ENCODE measurements around the gene PIP. TPM values are rescaled to one million over a fixed set of nuclear protein-coding genes. Genes with fewer than 3 reads are reported as not detected.

Gene PIP
- total and polyA plus RNA-seq, 2 donors (not counting 3 experiments of a cell fraction or from before 2014, with no cell fraction given) = not detected

GRCh38 chr7:143148050-143148449 lies 16.2 kb downstream of the PIP start:
- H2AFZ ChIP-seq (ENCODE audit: low read depth, low read length) = no peak overlapping the region
- DNase-seq (ENCODE audit: low read depth, low spot score) (no peak), FAIRE-seq (no peak)
- H3K79me2 ChIP-seq (ENCODE audit: control insufficient read depth, insufficient read depth, low read length) = no peaks in the 10 kb centered on the region
- H3K9me3 ChIP-seq (replicated peaks; ENCODE audit: control insufficient read depth, insufficient read depth, low read length) = no peaks in the 10 kb centered on the region
- H3K4me3 ChIP-seq (replicated peaks in 1 of 3; ENCODE audit: insufficient read depth in 1 of 3, low read depth in 1 of 3, low read length in 3 of 3) = no peak overlapping the region
- H3K27me3 ChIP-seq (ENCODE audit: control insufficient read depth in 2 of 2, insufficient read depth in 2 of 2, low read length in 2 of 2) = no peaks in the 10 kb centered on the region
- no peak overlapping the region for H3K27ac ChIP-seq (ENCODE audit: insufficient read depth, low read depth, low read length)
- BruUV-seq (replicated peaks) = no TSS peak
- no peak for TF ChIP-seq FOS (IDR thresholded peaks at IDR 0.05; ENCODE audit: borderline replicate concordance, insufficient read depth, low read length)
- TF ChIP-seq MYC (IDR thresholded peaks at IDR 0.05; ENCODE audit: low read depth, low read length) = no peak
- TF ChIP-seq GATA2 (IDR thresholded peaks at IDR 0.05; ENCODE audit: insufficient read depth, insufficient read length, low read depth, low read length) = no peak
- TF ChIP-seq POLR2A (IDR thresholded peaks at IDR 0.05; ENCODE audit: low read depth, low read length) = no peak
- no peak for TF ChIP-seq POLR2AphosphoS5 (IDR thresholded peaks at IDR 0.05; ENCODE audit: insufficient read depth, low read depth, low read length)
- no peak for TF ChIP-seq EZH2 (IDR thresholded peaks at IDR 0.05; ENCODE audit: borderline replicate concordance, low read depth, low read length, severe bottlenecking)
- no peaks in the 10 kb centered on the region for H4K20me1 ChIP-seq (replicated peaks; ENCODE audit: control insufficient read depth, extremely low read depth, insufficient read depth, low read length)
- no peaks in the 10 kb centered on the region for H3K36me3 ChIP-seq (ENCODE audit: control insufficient read depth in 2 of 2, extremely low read depth in 1 of 2, insufficient read depth in 2 of 2, low read length in 2 of 2)
- H3K9me1 ChIP-seq (replicated peaks; ENCODE audit: control insufficient read depth, extremely low read depth, insufficient read depth, low read length) = no peaks in the 10 kb centered on the region
- no peak overlapping the region for H3K4me2 ChIP-seq (ENCODE audit: insufficient read depth, low read length)
- no peaks in the 10 kb centered on the region for H3K4me1 ChIP-seq (ENCODE audit: control insufficient read depth, extremely low read depth, insufficient read depth, low read length)
- H3K9ac ChIP-seq (replicated peaks; ENCODE audit: extremely low read depth, insufficient read depth, low read length) = no peak overlapping the region
- CTCF ChIA-PET = no interaction called here
- intact Hi-C loops (cut with micrococcal nuclease) (no loop called here), dilution Hi-C loops (cut with MboI; ENCODE audit: extremely low pct_ligation_motif_present, low sequenced_read_pairs) (no loop called here)
- POLR2A ChIA-PET = no interaction called here

GRCh38 chr7:143148651-143149050 lies 16.8 kb downstream of the PIP start:
- Histone ChIP-seq H3K4me3 (replicated peaks in 1 of 3; ENCODE audit: insufficient read depth in 1 of 3, low read depth in 1 of 3, low read length in 3 of 3) (no peak overlapping the region), H3K9me1 (replicated peaks; ENCODE audit: control insufficient read depth, extremely low read depth, insufficient read depth, low read length) (no peaks in the 10 kb centered on the region), H3K4me1 (ENCODE audit: control insufficient read depth, extremely low read depth, insufficient read depth, low read length) (no peaks in the 10 kb centered on the region), H3K36me3 (ENCODE audit: control insufficient read depth in 2 of 2, extremely low read depth in 1 of 2, insufficient read depth in 2 of 2, low read length in 2 of 2) (no peaks in the 10 kb centered on the region), H3K9ac (replicated peaks; ENCODE audit: extremely low read depth, insufficient read depth, low read length) (no peak overlapping the region), H3K79me2 (ENCODE audit: control insufficient read depth, insufficient read depth, low read length) (no peaks in the 10 kb centered on the region), H2AFZ (ENCODE audit: low read depth, low read length) (no peak overlapping the region), H3K9me3 (replicated peaks; ENCODE audit: control insufficient read depth, insufficient read depth, low read length) (no peaks in the 10 kb centered on the region), H3K4me2 (ENCODE audit: insufficient read depth, low read length) (no peak overlapping the region), H3K27ac (ENCODE audit: insufficient read depth, low read depth, low read length) (no peak overlapping the region), H4K20me1 (replicated peaks; ENCODE audit: control insufficient read depth, extremely low read depth, insufficient read depth, low read length) (no peaks in the 10 kb centered on the region), H3K27me3 (ENCODE audit: control insufficient read depth in 2 of 2, insufficient read depth in 2 of 2, low read length in 2 of 2) (no peaks in the 10 kb centered on the region)
- dilution Hi-C loops (cut with MboI; ENCODE audit: extremely low pct_ligation_motif_present, low sequenced_read_pairs) (no loop called here), intact Hi-C loops (cut with micrococcal nuclease) (no loop called here)
- CTCF ChIA-PET = no interaction called here
- no peak for DNase-seq (ENCODE audit: low read depth, low spot score)
- POLR2A ChIA-PET = no interaction called here
- FAIRE-seq = no peak
- BruUV-seq (replicated peaks) = no TSS peak
- TF ChIP-seq GATA2 (IDR thresholded peaks at IDR 0.05; ENCODE audit: insufficient read depth, insufficient read length, low read depth, low read length) (no peak), EZH2 (IDR thresholded peaks at IDR 0.05; ENCODE audit: borderline replicate concordance, low read depth, low read length, severe bottlenecking) (no peak), CTCF (IDR thresholded peaks at IDR 0.05; ENCODE audit: extremely low read depth in 1 of 2, insufficient read depth in 1 of 2, low read depth in 1 of 2, low read length in 2 of 2) (no peak), FOS (IDR thresholded peaks at IDR 0.05; ENCODE audit: borderline replicate concordance, insufficient read depth, low read length) (no peak), MYC (IDR thresholded peaks at IDR 0.05; ENCODE audit: low read depth, low read length) (no peak), POLR2AphosphoS5 (IDR thresholded peaks at IDR 0.05; ENCODE audit: insufficient read depth, low read depth, low read length) (no peak), POLR2A (IDR thresholded peaks at IDR 0.05; ENCODE audit: low read depth, low read length) (no peak), JUN (IDR thresholded peaks at IDR 0.05; ENCODE audit: borderline replicate concordance, insufficient read depth, insufficient read length, low read depth) (no peak)
- TF ChIP-seq, protein P1, sequence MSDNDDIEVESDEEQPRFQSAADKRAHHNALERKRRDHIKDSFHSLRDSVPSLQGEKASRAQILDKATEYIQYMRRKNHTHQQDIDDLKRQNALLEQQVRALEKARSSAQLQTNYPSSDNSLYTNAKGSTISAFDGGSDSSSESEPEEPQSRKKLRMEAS (IDR thresholded peaks at IDR 0.05; ENCODE audit: insufficient read depth, insufficient read length) = no peak
